KMS-11 (cell line): ENCODE measurements around the gene TMEM245.

Experiments used
- H2AFZ ChIP-seq: fragments of 200-600 bp; sonication (generic); 2 replicates; pipeline ENCODE4 v1.6.1; 2016; ENCODE audit warnings: antibody characterized with exemption, mixed run types, low read depth
- H3K27ac ChIP-seq: fragments of 200-600 bp; sonication (generic); 2 replicates; pipeline ENCODE4 v1.6.1; 2016; ENCODE audit warnings: mild to moderate bottlenecking, mixed run types
- H3K27me3 ChIP-seq: fragments of 200-600 bp; sonication (generic); 2 replicates; pipeline ENCODE4 v1.6.1; 2017; ENCODE audit warnings: mild to moderate bottlenecking, low read depth, mixed run types, moderate library complexity; ENCODE audit not compliant: insufficient read depth
- H3K36me3 ChIP-seq: fragments of 200-600 bp; sonication (generic); 2 replicates; pipeline ENCODE4 v1.6.1; 2017; ENCODE audit warnings: mild to moderate bottlenecking, mixed run types; ENCODE audit not compliant: insufficient read depth
- H3K4me1 ChIP-seq: fragments of 200-600 bp; sonication (generic); 2 replicates; pipeline ENCODE4 v1.6.1; 2016; ENCODE audit warnings: mild to moderate bottlenecking, low read depth, mixed run types; ENCODE audit not compliant: poor library complexity, severe bottlenecking
- H3K4me2 ChIP-seq: fragments of 200-600 bp; sonication (generic); 2 replicates; pipeline ENCODE4 v1.7.0; 2016; ENCODE audit warnings: mild to moderate bottlenecking, mixed run types
- H3K4me3 ChIP-seq: fragments of 200-600 bp; sonication (generic); IDR thresholded peaks from 2 replicates; pipeline ENCODE4 v1.6.1; 2017; ENCODE audit warnings: low read depth, low read length, mixed read lengths; ENCODE audit not compliant: insufficient read depth
- H3K79me2 ChIP-seq: fragments of 200-600 bp; sonication (generic); 2 replicates; pipeline ENCODE4 v1.6.1; 2016; ENCODE audit warnings: low read depth, mixed run types; ENCODE audit not compliant: insufficient read depth
- H3K9ac ChIP-seq: fragments of 200-600 bp; sonication (generic); 2 replicates; pipeline ENCODE4 v1.6.1; 2016; ENCODE audit warnings: mild to moderate bottlenecking, mixed run types
- H4K20me1 ChIP-seq: fragments of 200-600 bp; sonication (generic); 2 replicates; pipeline ENCODE4 v1.6.1; 2016; ENCODE audit warnings: mild to moderate bottlenecking, mixed run types; ENCODE audit not compliant: insufficient read depth
- CTCF ChIP-seq: fragments of 200-600 bp; sonication (generic); conservative IDR thresholded peaks from 2 replicates; pipeline ENCODE4 v1.6.1; 2017; ENCODE audit warnings: low read depth, mild to moderate bottlenecking, antibody characterized with exemption, low read length, moderate library complexity, mixed read lengths

Gene TMEM245

DNA sequence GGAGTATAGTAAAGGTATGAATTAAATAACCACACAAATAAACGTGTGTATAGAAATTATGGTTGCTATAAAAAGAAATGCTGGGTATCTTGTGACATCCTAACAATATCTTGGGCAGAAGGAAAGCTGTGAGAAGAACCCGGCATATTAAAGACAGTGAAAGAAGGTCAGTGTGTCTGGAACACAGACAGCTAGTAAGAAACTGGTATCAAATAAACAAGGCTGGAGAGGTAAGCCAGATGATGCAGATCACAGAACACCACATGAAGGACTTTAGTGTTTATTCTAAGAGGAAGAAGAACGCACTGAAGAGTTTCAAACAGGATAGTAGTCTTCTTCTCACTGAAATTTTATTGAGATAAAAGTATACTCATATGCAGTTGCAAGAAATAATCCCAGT is 24.4 kb downstream of the TMEM245 start:
- Histone ChIP-seq H3K4me2 (no peak overlapping the region), H3K79me2 (peaks cover 47% of the 10 kb centered on the region), H3K4me1 (peaks cover 40% of the 10 kb centered on the region), H3K36me3 (no peaks in the 10 kb centered on the region; the same call in 1 of the 2 replicates), H2AFZ (no peak overlapping the region), H3K27me3 (no peaks in the 10 kb centered on the region), H3K27ac (no peak overlapping the region), H3K4me3 (no peak overlapping the region), H4K20me1 (peaks cover 5% of the 10 kb centered on the region; the same call in 1 of the 2 replicates), H3K9ac (no peak overlapping the region)
- TF ChIP-seq CTCF, result no peak

DNA sequence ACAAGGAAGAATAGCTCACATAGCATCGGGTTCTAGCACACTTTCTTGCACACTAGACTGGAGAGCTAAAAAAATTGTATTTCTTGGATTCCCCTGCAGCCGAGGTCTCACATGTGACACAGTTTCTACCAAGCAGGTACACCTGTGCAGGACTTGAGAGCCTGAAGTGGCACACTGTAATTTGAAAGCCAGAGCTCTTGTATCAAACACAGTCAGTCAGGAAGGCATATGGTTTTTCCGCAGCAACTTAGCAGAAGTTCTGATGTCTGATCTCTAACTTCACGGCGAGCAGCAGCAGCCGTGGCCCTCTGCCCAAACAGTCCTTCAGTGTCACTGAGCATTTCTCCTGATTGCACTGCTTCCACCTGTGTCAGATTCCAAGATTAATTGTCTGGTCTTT is 25.5 kb downstream of the TMEM245 start:
- Histone ChIP-seq H3K4me2 (no peak overlapping the region), H3K36me3 (no peaks in the 10 kb centered on the region; the same call in 1 of the 2 replicates), H3K27ac (no peak overlapping the region), H3K79me2 (peaks cover 40% of the 10 kb centered on the region), H3K4me3 (no peak overlapping the region), H3K4me1 (peaks cover 30% of the 10 kb centered on the region), H2AFZ (no peak overlapping the region), H3K27me3 (no peaks in the 10 kb centered on the region), H3K9ac (no peak overlapping the region), H4K20me1 (no peaks in the 10 kb centered on the region; the same call in 1 of the 2 replicates)
- no peak for TF ChIP-seq CTCF

DNA sequence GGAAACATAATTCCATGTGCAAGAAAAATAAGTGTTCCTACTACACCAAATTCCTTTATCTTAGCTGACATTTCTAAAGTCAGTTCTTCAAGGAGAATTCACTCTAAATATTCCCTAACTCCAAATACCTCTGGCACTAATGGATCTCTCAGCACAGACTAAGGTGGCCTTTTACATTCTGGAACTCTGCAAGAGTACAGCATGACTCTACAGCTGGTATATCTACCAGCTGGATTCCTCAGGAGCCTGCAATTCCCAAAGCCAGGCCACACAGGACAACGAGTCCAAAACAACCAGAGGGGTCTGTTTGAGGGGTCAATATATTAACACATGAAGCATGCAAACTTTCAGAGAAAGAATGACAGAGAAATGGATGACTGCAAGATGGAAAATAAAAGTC is 27.2 kb downstream of the TMEM245 start:
- Histone ChIP-seq H2AFZ (no peak overlapping the region), H3K4me3 (no peak overlapping the region), H3K4me1 (peaks cover 13% of the 10 kb centered on the region), H3K36me3 (no peaks in the 10 kb centered on the region; the same call in 1 of the 2 replicates), H3K79me2 (peaks cover 25% of the 10 kb centered on the region), H3K9ac (no peak overlapping the region), H3K27ac (no peak overlapping the region), H3K4me2 (no peak overlapping the region), H3K27me3 (no peaks in the 10 kb centered on the region), H4K20me1 (no peaks in the 10 kb centered on the region)
- no peak for TF ChIP-seq CTCF

- Histone ChIP-seq H4K20me1 (no peaks in the 10 kb centered on the region), H3K4me2 (no peak overlapping the region), H3K27ac (no peak overlapping the region), H2AFZ (no peak overlapping the region), H3K79me2 (peaks cover 20% of the 10 kb centered on the region; the same call in 1 of the 2 replicates), H3K27me3 (no peaks in the 10 kb centered on the region), H3K4me1 (peaks cover 8% of the 10 kb centered on the region), H3K4me3 (no peak overlapping the region), H3K9ac (no peak overlapping the region), H3K36me3 (no peaks in the 10 kb centered on the region; the same call in 1 of the 2 replicates)
- TF ChIP-seq CTCF, result no peak
Measured at GRCh38 chr9:109092051-109092580, 27.6 kb downstream of the TMEM245 start.
